Measurements from ENCODE around the gene NCOA7. TPM values are rescaled to one million over a fixed set of nuclear protein-coding genes. Genes with fewer than 3 reads are reported as not detected.

Gene NCOA7
- total RNA-seq, 1 experiment from 2014 or later, result 34.2 TPM

DNA sequence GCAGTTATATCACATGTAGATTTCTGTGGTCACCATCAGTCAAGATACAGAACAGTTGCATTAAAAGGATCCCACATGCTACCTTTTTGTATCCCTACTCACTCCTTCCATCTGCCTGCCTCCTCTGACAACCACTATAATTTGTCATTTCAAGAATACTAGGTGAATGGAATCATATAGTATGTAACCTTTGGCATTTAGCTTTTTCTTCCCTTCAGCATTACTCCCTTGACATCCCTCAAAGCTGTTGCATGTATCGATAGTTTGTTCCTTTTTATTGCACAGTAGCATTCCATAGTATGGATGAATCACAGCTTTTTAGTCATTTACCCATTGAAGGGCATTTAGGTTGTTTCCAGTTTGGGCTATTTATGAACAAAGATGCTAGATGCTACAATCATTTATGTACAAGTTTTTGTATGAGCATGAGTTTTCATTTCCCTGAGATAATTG, 26.1 kb downstream of the NCOA7 start:
- Histone ChIP-seq H3K9me2 (replicated peaks; ENCODE audit: insufficient read depth, low read length) (no peaks in the 10 kb centered on the region), H3K9me3 (ENCODE audit: low read length) (no peaks in the 10 kb centered on the region), H2AFZ (ENCODE audit: low read length) (no peak overlapping the region), H3K9ac (ENCODE audit: low read length) (no peak overlapping the region), H3K4me2 (ENCODE audit: low read depth, low read length, poor library complexity, severe bottlenecking) (peak overlapping the region; percentile 38), H3K36me3 (ENCODE audit: insufficient read depth, low read length) (peaks cover 27% of the 10 kb centered on the region), H3K4me1 (ENCODE audit: low read length) (peaks cover 73% of the 10 kb centered on the region), H3K27ac (ENCODE audit: low read length) (peak overlapping the region; percentile 55), H3K4me3 (ENCODE audit: low read length) (no peak overlapping the region; the same call in 1 of the 2 replicates), H4K20me1 (ENCODE audit: insufficient read depth, low read depth, low read length) (no peaks in the 10 kb centered on the region), H3K27me3 (ENCODE audit: low read length) (no peaks in the 10 kb centered on the region), H3K79me2 (ENCODE audit: low read length) (peaks cover 96% of the 10 kb centered on the region)
- DNase-seq, result no peak

DNA sequence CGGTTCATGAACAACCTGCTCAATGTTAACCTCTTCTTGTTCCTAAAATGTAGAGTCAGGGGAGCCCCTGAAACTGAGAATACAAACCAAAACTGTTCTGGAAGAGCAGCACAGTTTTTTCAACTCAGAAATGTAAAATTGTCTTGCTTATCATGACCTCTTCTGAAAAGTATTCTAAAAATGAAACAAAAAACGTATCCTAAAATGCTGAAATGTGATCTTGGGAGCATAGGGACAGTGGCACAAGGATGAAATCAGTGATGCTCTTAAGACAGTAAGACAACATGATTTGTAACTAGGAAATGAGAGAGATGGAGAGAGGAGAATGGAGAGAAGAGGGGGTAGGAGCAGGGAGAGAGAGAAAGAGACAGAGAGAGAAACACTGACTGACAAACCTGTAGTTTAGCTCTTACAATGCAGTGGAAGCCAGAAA, 27.5 kb downstream of the NCOA7 start:
- Histone ChIP-seq H3K27me3 (ENCODE audit: low read length) (no peaks in the 10 kb centered on the region), H3K79me2 (ENCODE audit: low read length) (peaks cover 96% of the 10 kb centered on the region), H3K4me2 (ENCODE audit: low read depth, low read length, poor library complexity, severe bottlenecking) (peak overlapping the region; percentile 38), H3K4me1 (ENCODE audit: low read length) (peaks cover 65% of the 10 kb centered on the region), H3K9ac (ENCODE audit: low read length) (peak overlapping the region; percentile 9; the same call in 1 of the 2 replicates), H3K9me2 (replicated peaks; ENCODE audit: insufficient read depth, low read length) (no peaks in the 10 kb centered on the region), H3K36me3 (ENCODE audit: insufficient read depth, low read length) (peaks cover 30% of the 10 kb centered on the region), H3K4me3 (ENCODE audit: low read length) (no peak overlapping the region), H3K9me3 (ENCODE audit: low read length) (no peaks in the 10 kb centered on the region), H2AFZ (ENCODE audit: low read length) (no peak overlapping the region), H3K27ac (ENCODE audit: low read length) (peak overlapping the region; percentile 55), H4K20me1 (ENCODE audit: insufficient read depth, low read depth, low read length) (no peaks in the 10 kb centered on the region)
- DNase-seq, result no peak

DNA sequence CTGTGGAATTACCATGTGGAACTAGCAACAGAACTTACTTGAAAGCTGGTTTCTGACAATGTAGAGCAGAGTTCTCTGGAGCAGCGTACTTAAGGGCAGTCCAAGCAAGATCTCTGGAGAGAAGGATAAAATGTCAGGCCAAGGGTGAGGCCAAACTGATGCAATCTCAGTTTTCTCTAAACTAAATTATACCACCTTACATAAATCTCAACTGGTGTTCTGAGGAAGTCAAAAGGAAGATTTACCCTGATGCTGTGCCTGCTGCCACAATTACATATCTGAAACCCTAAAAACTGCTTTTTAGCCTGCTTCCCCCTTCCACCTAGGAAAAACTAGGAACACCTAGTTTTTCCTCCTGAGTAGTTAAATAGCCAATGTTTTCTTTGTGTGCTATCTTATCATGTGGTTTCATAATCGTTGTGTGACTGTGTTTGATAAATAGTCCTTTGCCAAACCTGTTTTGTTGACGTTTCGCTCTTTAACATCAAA, 28.1 kb downstream of the NCOA7 start:
- peaks cover 100% of the 10 kb centered on the region for H3K79me2 ChIP-seq (ENCODE audit: low read length)
- H3K4me2 ChIP-seq (ENCODE audit: low read depth, low read length, poor library complexity, severe bottlenecking), result no peak overlapping the region
- H3K4me1 ChIP-seq (ENCODE audit: low read length), result peaks cover 65% of the 10 kb centered on the region
- H3K9me3 ChIP-seq (ENCODE audit: low read length), result no peaks in the 10 kb centered on the region
- H3K9ac ChIP-seq (ENCODE audit: low read length), result peak overlapping the region; percentile 9; the same call in 1 of the 2 replicates
- H2AFZ ChIP-seq (ENCODE audit: low read length), result no peak overlapping the region
- H3K27me3 ChIP-seq (ENCODE audit: low read length), result no peaks in the 10 kb centered on the region
- no peak for DNase-seq
- no peaks in the 10 kb centered on the region for H4K20me1 ChIP-seq (ENCODE audit: insufficient read depth, low read depth, low read length)
- H3K36me3 ChIP-seq (ENCODE audit: insufficient read depth, low read length), result peaks cover 30% of the 10 kb centered on the region
- no peak overlapping the region for H3K4me3 ChIP-seq (ENCODE audit: low read length)
- H3K27ac ChIP-seq (ENCODE audit: low read length), result peak overlapping the region; percentile 55
- no peaks in the 10 kb centered on the region for H3K9me2 ChIP-seq (replicated peaks; ENCODE audit: insufficient read depth, low read length)

DNA sequence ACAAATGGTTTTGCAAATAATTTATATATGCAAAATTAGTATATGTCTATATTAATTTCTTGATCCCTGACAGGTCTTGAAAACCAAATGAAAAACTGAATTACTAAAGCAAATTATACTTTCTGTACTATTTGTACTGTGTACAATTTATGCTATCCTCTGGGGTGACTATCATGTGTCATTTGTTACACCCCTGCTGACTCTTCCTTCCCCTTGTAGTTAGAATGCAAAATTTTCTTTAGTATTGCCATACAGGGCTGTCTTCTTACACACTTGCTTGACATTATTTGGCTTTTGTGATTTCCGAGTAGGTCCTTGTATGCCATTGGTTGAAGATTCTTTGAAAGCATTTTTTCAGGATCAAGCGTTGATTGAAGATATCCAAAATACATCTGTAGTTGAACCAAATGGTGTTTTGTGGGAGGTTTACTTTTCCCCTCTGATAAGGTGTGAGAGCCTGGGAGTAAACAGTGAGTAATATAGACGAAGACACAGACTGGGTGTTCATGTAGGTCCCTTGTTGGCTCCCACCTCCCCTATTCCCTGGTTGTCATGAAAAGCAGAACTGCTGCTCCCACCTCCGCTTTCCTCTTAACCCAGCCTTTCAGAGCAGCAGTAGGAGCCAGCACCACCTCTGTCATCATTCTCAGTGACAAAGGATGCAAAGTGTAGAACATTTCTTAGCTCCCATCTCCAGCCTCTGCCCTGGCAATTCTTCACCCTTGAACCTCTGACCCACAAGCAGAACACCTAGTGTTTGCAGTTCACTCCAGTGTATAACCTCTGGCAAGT, 29.0 kb downstream of the NCOA7 start:
- no peak for DNase-seq
- no peak overlapping the region for H3K9ac ChIP-seq (ENCODE audit: low read length)
- no peak overlapping the region for H3K27ac ChIP-seq (ENCODE audit: low read length)
- no peak overlapping the region for H3K4me3 ChIP-seq (ENCODE audit: low read length)
- H3K9me3 ChIP-seq (ENCODE audit: low read length), result no peaks in the 10 kb centered on the region
- H4K20me1 ChIP-seq (ENCODE audit: insufficient read depth, low read depth, low read length), result no peaks in the 10 kb centered on the region
- H3K79me2 ChIP-seq (ENCODE audit: low read length), result peaks cover 99% of the 10 kb centered on the region
- peaks cover 30% of the 10 kb centered on the region for H3K36me3 ChIP-seq (ENCODE audit: insufficient read depth, low read length)
- no peaks in the 10 kb centered on the region for H3K27me3 ChIP-seq (ENCODE audit: low read length)
- H3K4me1 ChIP-seq (ENCODE audit: low read length), result peaks cover 61% of the 10 kb centered on the region
- H3K9me2 ChIP-seq (replicated peaks; ENCODE audit: insufficient read depth, low read length), result no peaks in the 10 kb centered on the region
- no peak overlapping the region for H2AFZ ChIP-seq (ENCODE audit: low read length)
- H3K4me2 ChIP-seq (ENCODE audit: low read depth, low read length, poor library complexity, severe bottlenecking), result no peak overlapping the region

DNA sequence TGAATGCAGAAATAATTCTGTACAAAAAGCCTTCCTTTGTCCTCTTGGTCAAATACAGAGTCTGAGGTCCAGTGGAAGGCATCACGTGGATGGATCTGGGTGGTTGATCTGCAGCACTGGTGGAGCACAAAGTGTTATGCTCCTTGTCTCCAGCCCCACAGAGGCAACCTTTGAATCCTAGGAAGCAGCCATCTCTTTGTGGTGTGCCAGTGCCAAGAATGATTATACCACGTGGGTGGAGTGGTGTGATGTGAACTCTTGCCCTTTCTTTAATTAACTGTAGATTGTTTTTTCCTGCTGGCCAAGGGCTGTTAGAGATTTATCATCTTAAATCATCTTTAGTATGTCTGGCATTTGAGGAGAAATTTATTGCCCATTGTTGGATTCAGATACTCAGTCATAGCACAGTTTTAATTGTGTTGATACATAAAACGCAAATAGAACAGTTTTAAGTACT, 31.1 kb downstream of the NCOA7 start:
- H3K9me3 ChIP-seq (ENCODE audit: low read length), result no peaks in the 10 kb centered on the region
- H3K9me2 ChIP-seq (replicated peaks; ENCODE audit: insufficient read depth, low read length), result no peaks in the 10 kb centered on the region
- no peak overlapping the region for H3K4me3 ChIP-seq (ENCODE audit: low read length)
- H3K4me2 ChIP-seq (ENCODE audit: low read depth, low read length, poor library complexity, severe bottlenecking), result no peak overlapping the region
- H4K20me1 ChIP-seq (ENCODE audit: insufficient read depth, low read depth, low read length), result no peaks in the 10 kb centered on the region
- H3K79me2 ChIP-seq (ENCODE audit: low read length), result peaks cover 98% of the 10 kb centered on the region
- H3K27ac ChIP-seq (ENCODE audit: low read length), result no peak overlapping the region
- H3K9ac ChIP-seq (ENCODE audit: low read length), result no peak overlapping the region
- peaks cover 14% of the 10 kb centered on the region for H3K36me3 ChIP-seq (ENCODE audit: insufficient read depth, low read length)
- no peaks in the 10 kb centered on the region for H3K27me3 ChIP-seq (ENCODE audit: low read length)
- DNase-seq, result no peak
- H3K4me1 ChIP-seq (ENCODE audit: low read length), result peaks cover 49% of the 10 kb centered on the region
- no peak overlapping the region for H2AFZ ChIP-seq (ENCODE audit: low read length)

DNA sequence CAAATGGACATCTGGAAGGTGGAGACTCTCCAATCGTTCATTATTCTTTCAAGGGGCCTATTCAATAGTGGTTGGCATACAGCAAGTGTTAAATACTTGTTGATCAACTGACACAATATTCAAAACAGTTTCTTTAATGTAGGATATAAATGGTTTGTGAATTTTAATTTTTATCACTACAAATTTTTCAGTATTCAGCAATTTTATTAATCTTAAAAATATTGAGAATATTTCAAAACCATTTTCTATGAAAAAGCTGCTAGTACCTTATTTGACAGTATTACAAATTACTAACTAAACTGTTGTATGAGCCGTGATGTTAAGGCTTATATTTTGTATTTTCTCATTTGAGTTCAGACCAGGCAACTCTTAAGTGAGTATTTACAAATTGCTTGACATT, 32.4 kb downstream of the NCOA7 start:
- peaks cover 98% of the 10 kb centered on the region for H3K79me2 ChIP-seq (ENCODE audit: low read length)
- H3K9me2 ChIP-seq (replicated peaks; ENCODE audit: insufficient read depth, low read length), result no peaks in the 10 kb centered on the region
- H3K9me3 ChIP-seq (ENCODE audit: low read length), result no peaks in the 10 kb centered on the region
- H3K27me3 ChIP-seq (ENCODE audit: low read length), result no peaks in the 10 kb centered on the region
- peaks cover 14% of the 10 kb centered on the region for H3K36me3 ChIP-seq (ENCODE audit: insufficient read depth, low read length)
- DNase-seq, result no peak
- H3K4me3 ChIP-seq (ENCODE audit: low read length), result no peak overlapping the region
- peaks cover 36% of the 10 kb centered on the region for H3K4me1 ChIP-seq (ENCODE audit: low read length)
- H3K4me2 ChIP-seq (ENCODE audit: low read depth, low read length, poor library complexity, severe bottlenecking), result no peak overlapping the region
- no peak overlapping the region for H3K9ac ChIP-seq (ENCODE audit: low read length)
- no peak overlapping the region for H2AFZ ChIP-seq (ENCODE audit: low read length)
- H4K20me1 ChIP-seq (ENCODE audit: insufficient read depth, low read depth, low read length), result no peaks in the 10 kb centered on the region
- H3K27ac ChIP-seq (ENCODE audit: low read length), result no peak overlapping the region

DNA sequence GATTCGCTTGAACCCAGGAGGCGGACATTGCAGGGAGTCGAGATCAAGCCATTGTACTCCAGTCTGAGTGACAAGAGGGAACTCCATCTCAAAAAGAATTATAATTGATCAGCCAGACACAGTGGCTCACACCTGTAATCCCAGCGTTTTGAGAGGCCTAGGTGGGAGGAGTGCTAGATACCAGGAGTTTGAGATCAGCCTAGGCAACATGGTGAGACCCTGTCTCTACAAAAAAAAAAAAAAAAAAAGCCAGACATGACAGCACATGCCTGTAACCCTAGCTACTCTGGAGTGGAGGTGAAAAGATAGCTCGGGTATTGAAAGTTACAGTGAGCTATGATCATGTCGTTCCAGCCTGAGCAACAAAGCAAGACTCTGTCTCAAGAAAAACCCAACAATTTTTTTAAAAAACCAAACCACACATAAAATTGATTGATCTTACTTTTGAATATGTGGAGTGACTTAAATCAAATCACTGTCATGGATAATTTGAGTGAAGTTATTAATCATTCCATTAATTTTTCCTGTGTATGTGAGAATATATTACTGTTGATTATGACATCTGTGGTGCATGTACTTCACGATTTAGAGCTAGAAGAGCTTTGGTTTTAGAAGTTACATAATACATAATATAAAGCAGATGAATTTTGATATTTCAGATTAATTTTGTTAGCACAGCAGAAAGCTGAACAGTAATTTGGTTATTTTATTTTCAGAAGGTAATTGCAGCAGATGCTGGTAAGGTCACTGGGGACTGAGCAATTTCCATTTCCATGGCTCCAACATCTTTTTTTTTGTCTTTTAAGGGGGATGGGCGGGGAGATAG, 34.4 kb downstream of the NCOA7 start:
- Histone ChIP-seq H4K20me1 (ENCODE audit: insufficient read depth, low read depth, low read length) (no peaks in the 10 kb centered on the region), H3K79me2 (ENCODE audit: low read length) (peaks cover 97% of the 10 kb centered on the region), H3K9me2 (replicated peaks; ENCODE audit: insufficient read depth, low read length) (no peaks in the 10 kb centered on the region), H3K9me3 (ENCODE audit: low read length) (no peaks in the 10 kb centered on the region), H3K4me1 (ENCODE audit: low read length) (peaks cover 38% of the 10 kb centered on the region), H3K27ac (ENCODE audit: low read length) (no peak overlapping the region), H3K4me3 (ENCODE audit: low read length) (no peak overlapping the region), H3K4me2 (ENCODE audit: low read depth, low read length, poor library complexity, severe bottlenecking) (no peak overlapping the region), H2AFZ (ENCODE audit: low read length) (no peak overlapping the region), H3K27me3 (ENCODE audit: low read length) (no peaks in the 10 kb centered on the region), H3K36me3 (ENCODE audit: insufficient read depth, low read length) (peaks cover 8% of the 10 kb centered on the region), H3K9ac (ENCODE audit: low read length) (no peak overlapping the region)
- DNase-seq, result no peak
